Astrocyte (in vitro differentiated cells and primary cell): Measurements from ENCODE around the gene PRR36.

ENCODE experiments used
- CTCF ChIP-seq: IDR thresholded peaks from 2 replicates; pipeline ENCODE4 v1.5.1; 2011; ENCODE audit warnings: low read depth, mild to moderate bottlenecking, inconsistent platforms, low read length, moderate library complexity; ENCODE audit not compliant: insufficient read depth
- EZH2 ChIP-seq: IDR thresholded peaks from 2 replicates; pipeline ENCODE4 v1.6.1; 2012; ENCODE audit warnings: mild to moderate bottlenecking, low read length, inconsistent platforms; ENCODE audit not compliant: insufficient read depth

GRCh38 chr19:7874076-7874896 is at the start of gene PRR36:
- no peak for TF ChIP-seq CTCF
- TF ChIP-seq EZH2: peak; percentile 97
